PC-3 (cell line): ENCODE data around the gene GJE1. TPM values are rescaled to one million over a fixed set of nuclear protein-coding genes. Genes with fewer than 3 reads are reported as not detected.

Source experiments
- ATAC-seq: fragments of 200-7000 bp; cut with Tn5 transposase; 2 replicates; pipeline ENCODE4 v1.9.1; 2020; ENCODE audit warnings: mild to moderate bottlenecking, moderate library complexity
- BruUV-seq: library from RNA; stranded (reverse); fragments of 400-500 nt; replicated peaks from 2 replicates; lab custom pipeline; 2021; lab: Mats Ljungman, UMichigan
- CTCF ChIA-PET: fragments of 300-600 bp; sonication (Branson Sonifier 250); formaldehyde crosslinking; loops from one replicate; lab custom pipeline; 2022; ENCODE audit warnings: antibody characterized with exemption; lab: Charles Lee
- POLR2A ChIA-PET: fragments of 300-600 bp; sonication (Branson Sonifier 250); formaldehyde crosslinking; loops from one replicate; lab custom pipeline; 2022; ENCODE audit warnings: antibody characterized with exemption; ENCODE audit not compliant: unreplicated experiment; lab: Charles Lee
- DNase-seq: peaks from one replicate; pipeline ENCODE4 v3.0.0-alpha.2; 2015
- H2AFZ ChIP-seq: fragments of 300-600 bp; sonication (generic); 2 replicates; pipeline ENCODE4 v1.6.0; 2016; ENCODE audit warnings: antibody characterized with exemption, low read length
- H3F3A ChIP-seq: fragments of 300-600 bp; sonication (generic); one replicate; pipeline ENCODE4 v1.6.0; 2017; ENCODE audit warnings: antibody characterized with exemption, low read length, control low read depth, mild to moderate bottlenecking; ENCODE audit not compliant: unreplicated experiment
- H3K27ac ChIP-seq: fragments of 300-600 bp; sonication (generic); 2 replicates; pipeline ENCODE4 v1.5.1; 2016; ENCODE audit warnings: mild to moderate bottlenecking, low read length
- H3K27me3 ChIP-seq: fragments of 300-600 bp; sonication (generic); 2 replicates; pipeline ENCODE4 v1.6.1; 2016; ENCODE audit warnings: low read length, mixed read lengths
- H3K36me3 ChIP-seq: fragments of 300-600 bp; sonication (generic); 2 replicates; pipeline ENCODE4 v1.6.1; 2016; ENCODE audit warnings: low read depth, mixed run types, low read length, mixed read lengths
- H3K4me1 ChIP-seq: fragments of 300-600 bp; sonication (generic); 2 replicates; pipeline ENCODE4 v1.5.1; 2016; ENCODE audit warnings: low read length; ENCODE audit not compliant: insufficient read depth
- H3K4me2 ChIP-seq: fragments of 300-600 bp; sonication (generic); 2 replicates; pipeline ENCODE4 v1.6.0; 2016; ENCODE audit warnings: low read length
- H3K4me3 ChIP-seq: fragments of 300-600 bp; sonication (generic); 2 replicates; pipeline ENCODE4 v1.5.1; 2016; ENCODE audit warnings: mild to moderate bottlenecking, low read length, mixed read lengths
- H3K79me2 ChIP-seq: fragments of 300-600 bp; sonication (generic); 2 replicates; pipeline ENCODE4 v1.6.1; 2017; ENCODE audit warnings: low read length, mixed read lengths
- H3K9ac ChIP-seq: fragments of 300-600 bp; sonication (generic); 2 replicates; pipeline ENCODE4 v1.6.0; 2016; ENCODE audit warnings: mild to moderate bottlenecking, low read length
- H3K9me2 ChIP-seq: fragments of 300-600 bp; sonication (generic); replicated peaks from 2 replicates; pipeline ENCODE4 v1.6.1; 2016; ENCODE audit warnings: mixed run types, low read length, mixed read lengths
- H3K9me3 ChIP-seq: fragments of 300-600 bp; sonication (generic); 2 replicates; pipeline ENCODE4 v1.6.1; 2016; ENCODE audit warnings: low read length, mixed read lengths
- H4K20me1 ChIP-seq: fragments of 300-600 bp; sonication (generic); 2 replicates; pipeline ENCODE4 v1.6.1; 2016; ENCODE audit warnings: low read length, mixed read lengths
- CTCF ChIP-seq: fragments of 300-600 bp; sonication (generic); conservative IDR thresholded peaks from 2 replicates; pipeline ENCODE4 v1.5.1; 2017; ENCODE audit warnings: antibody characterized with exemption, low read depth, mild to moderate bottlenecking, low read length
- EZH2 ChIP-seq: fragments of 300-600 bp; sonication (generic); IDR thresholded peaks from one replicate; pipeline ENCODE4 v1.6.1; 2017; ENCODE audit warnings: antibody characterized with exemption, mild to moderate bottlenecking, low read length; ENCODE audit not compliant: unreplicated experiment
- EZH2phosphoT487 ChIP-seq: fragments of 300-600 bp; sonication (generic); IDR thresholded peaks from 2 replicates; pipeline ENCODE4 v1.6.1; 2018; ENCODE audit warnings: mild to moderate bottlenecking, antibody characterized with exemption, low read length, borderline replicate concordance
- intact Hi-C: fragments of 100-400 bp; cut with micrococcal nuclease; formaldehyde crosslinking; loops from 2 replicates; pipeline ENCODE4 v1.9.0; 2023
- total RNA-seq: library from RNA; depleted of rRNA; stranded (reverse); fragments of >200 nt; gene quantifications from 2 replicates; pipeline ENCODE4 v1.2.3, GENCODE V29; 2014

Gene GJE1
- total RNA-seq, 1 experiment from 2014 or later, result not detected

GRCh38 chr6:142154336-142154735 lies 21.6 kb downstream of the GJE1 start:
- Histone ChIP-seq H3K79me2 (peaks cover 97% of the 10 kb centered on the region), H3K4me2 (no peak overlapping the region), H2AFZ (no peak overlapping the region), H3K4me1 (peaks cover 16% of the 10 kb centered on the region), H3K9ac (no peak overlapping the region), H3K27ac (no peak overlapping the region), H3K4me3 (no peak overlapping the region), H3K9me3 (no peaks in the 10 kb centered on the region), H3F3A (peaks cover 4% of the 10 kb centered on the region), H3K27me3 (no peaks in the 10 kb centered on the region), H3K36me3 (no peaks in the 10 kb centered on the region), H3K9me2 (no peaks in the 10 kb centered on the region), H4K20me1 (peaks cover 8% of the 10 kb centered on the region; the same call in 1 of the 2 replicates)
- BruUV-seq, result no TSS peak
- TF ChIP-seq EZH2, result no peak
- no peak for TF ChIP-seq CTCF
- TF ChIP-seq EZH2phosphoT487, result no peak
- ChIA-PET CTCF (no interaction called here), POLR2A (interaction anchor here (0.7 kb wide), 1 partner anchor 147 kb away, joined by 3 read pairs; no protein-coding TSS in a partner anchor)
- no peak for ATAC-seq
- intact Hi-C loops, result loop anchor here (10.0 kb wide), 1 partner anchor 320 kb away; no protein-coding TSS in a partner anchor
- no peak for DNase-seq

- no peak overlapping the region for H3K9ac ChIP-seq
- no peaks in the 10 kb centered on the region for H3K9me2 ChIP-seq
- peaks cover 4% of the 10 kb centered on the region for H3F3A ChIP-seq
- no peak overlapping the region for H3K4me2 ChIP-seq
- intact Hi-C loops, result loop anchor here (10.0 kb wide), 1 partner anchor 320 kb away; no protein-coding TSS in a partner anchor
- POLR2A ChIA-PET, result no interaction called here
- H3K27ac ChIP-seq, result no peak overlapping the region
- H3K4me1 ChIP-seq, result peaks cover 16% of the 10 kb centered on the region
- TF ChIP-seq EZH2, result no peak
- no peak for TF ChIP-seq EZH2phosphoT487
- TF ChIP-seq CTCF, result no peak
- H3K79me2 ChIP-seq, result peaks cover 95% of the 10 kb centered on the region
- H2AFZ ChIP-seq, result no peak overlapping the region
- no peaks in the 10 kb centered on the region for H3K36me3 ChIP-seq
- no TSS peak for BruUV-seq
- no peak for DNase-seq
- no peak for ATAC-seq
- peaks cover 8% of the 10 kb centered on the region; the same call in 1 of the 2 replicates for H4K20me1 ChIP-seq
- no peaks in the 10 kb centered on the region for H3K9me3 ChIP-seq
- no peak overlapping the region for H3K4me3 ChIP-seq
- no peaks in the 10 kb centered on the region for H3K27me3 ChIP-seq
- CTCF ChIA-PET, result no interaction called here
Observed at GRCh38 chr6:142155091-142155490, 22.4 kb downstream of the GJE1 start.
